Measurements from ENCODE around the gene DDX31. TPM values are rescaled to one million over a fixed set of nuclear protein-coding genes. Genes with fewer than 3 reads are reported as not detected.

Gene DDX31
- total RNA-seq = 5.8 and 6.6 TPM in 2 replicates

GRCh38 chr9:132669698-132670456, at the start of gene DDX31:
Gene DDX31, minus strand, starts transcription at chr9:132669983. Its CDS starts 49 bp downstream, at chr9:132669934.

GRCh38 chr9:132670457-132671391, 941 bp upstream of the DDX31 start, which contains the start of gene GTF3C4:
Gene GTF3C4, plus strand, starts transcription at chr9:132670464. Its CDS starts 135 bp downstream, at chr9:132670599.

GRCh38 chr9:132582276-132582785, 87.5 kb downstream of the DDX31 start, which contains the start of gene BARHL1:
Gene BARHL1, plus strand, starts transcription at chr9:132582606. Its CDS starts 192 bp downstream, at chr9:132582798.

Other genes with a start within 250 kb of the DDX31 start
- not detected in 2 replicates for gene BARHL1, start 87.4 kb downstream of the DDX31 start, total RNA-seq
- gene GTF3C4, start 481 bp upstream of the DDX31 start, total RNA-seq = 9.0 and 9.3 TPM in 2 replicates
- 0.26 and 0.47 TPM in 2 replicates for gene AK8, start 208.3 kb upstream of the DDX31 start, total RNA-seq
- gene SPACA9, start 208.9 kb upstream of the DDX31 start, total RNA-seq = 2.7 and 4.9 TPM in 2 replicates

Data from bronchial smooth muscle cell (primary cell).